Measurements from ENCODE around the gene TAAR1.
"Not testable (repeated sequence)": the region's sequence is repeated elsewhere in the genome, so short reads cannot be mapped to it uniquely, and the experiment has no call there.

TAAR1 gene

GRCh38 chr6:132659082-132659481 lies at the start of gene TAAR1:
TAAR1 (minus strand) TSS chr6:132659182; CDS start chr6:132646003, 13,179 bp downstream.
- no peak for FAIRE-seq
- no peak for TF ChIP-seq POLR2A (IDR thresholded peaks at IDR 0.05; ENCODE audit: low read depth, low read length)
- no peak for DNase-seq (ENCODE audit: insufficient read length, low spot score)

- no peak for TF ChIP-seq POLR2A (IDR thresholded peaks at IDR 0.05; ENCODE audit: low read depth, low read length)
- DNase-seq (ENCODE audit: insufficient read length, low spot score) (no peak), FAIRE-seq (no peak)
These were observed 49.8 kb upstream of the TAAR1 start for GRCh38 chr6:132708771-132709170.

GRCh38 chr6:132708002-132708401 lies 49.0 kb upstream of the TAAR1 start:
- DNase-seq (ENCODE audit: insufficient read length, low spot score) = no peak
- no peak for TF ChIP-seq POLR2A (IDR thresholded peaks at IDR 0.05; ENCODE audit: low read depth, low read length)
- FAIRE-seq = no peak

- not testable (repeated sequence) for FAIRE-seq; DNase-seq (ENCODE audit: insufficient read length, low spot score)
These were observed 47.8 kb upstream of the TAAR1 start for GRCh38 chr6:132706756-132707155.

GRCh38 chr6:132703936-132704335 lies 45.0 kb upstream of the TAAR1 start:
- TF ChIP-seq POLR2A (IDR thresholded peaks at IDR 0.05; ENCODE audit: low read depth, low read length) = no peak
- FAIRE-seq = no peak
- no peak for DNase-seq (ENCODE audit: insufficient read length, low spot score)

- no peak for TF ChIP-seq POLR2A (IDR thresholded peaks at IDR 0.05; ENCODE audit: low read depth, low read length)
- no peak for FAIRE-seq
- no peak for DNase-seq (ENCODE audit: insufficient read length, low spot score)
These were observed 39.6 kb upstream of the TAAR1 start for GRCh38 chr6:132698608-132699007.

GRCh38 chr6:132695773-132696172 lies 36.8 kb upstream of the TAAR1 start:
- FAIRE-seq (no peak), DNase-seq (ENCODE audit: insufficient read length, low spot score) (no peak)
- TF ChIP-seq POLR2A (IDR thresholded peaks at IDR 0.05; ENCODE audit: low read depth, low read length) = no peak

- TF ChIP-seq POLR2A (IDR thresholded peaks at IDR 0.05; ENCODE audit: low read depth, low read length) = no peak
- FAIRE-seq (no peak), DNase-seq (ENCODE audit: insufficient read length, low spot score) (no peak)
These were observed 34.5 kb upstream of the TAAR1 start for GRCh38 chr6:132693478-132693877.

- no peak for DNase-seq (ENCODE audit: insufficient read length, low spot score)
- no peak for TF ChIP-seq POLR2A (IDR thresholded peaks at IDR 0.05; ENCODE audit: low read depth, low read length)
- FAIRE-seq = no peak
These were observed 31.7 kb upstream of the TAAR1 start for GRCh38 chr6:132690678-132691077.

- no peak for TF ChIP-seq POLR2A (IDR thresholded peaks at IDR 0.05; ENCODE audit: low read depth, low read length)
- peak; percentile 50 for FAIRE-seq
- DNase-seq (ENCODE audit: insufficient read length, low spot score) = peak; percentile 7
These were observed 28.3 kb upstream of the TAAR1 start for GRCh38 chr6:132687306-132687705.

- FAIRE-seq = no peak
- no peak for TF ChIP-seq POLR2A (IDR thresholded peaks at IDR 0.05; ENCODE audit: low read depth, low read length)
- DNase-seq (ENCODE audit: insufficient read length, low spot score) = no peak
These were observed 27.5 kb upstream of the TAAR1 start for GRCh38 chr6:132686531-132686930.

GRCh38 chr6:132685009-132685408 lies 26.0 kb upstream of the TAAR1 start:
- FAIRE-seq (no peak), DNase-seq (ENCODE audit: insufficient read length, low spot score) (no peak)
- no peak for TF ChIP-seq POLR2A (IDR thresholded peaks at IDR 0.05; ENCODE audit: low read depth, low read length)

- TF ChIP-seq POLR2A (IDR thresholded peaks at IDR 0.05; ENCODE audit: low read depth, low read length) = no peak
- FAIRE-seq = no peak
These were observed 25.3 kb upstream of the TAAR1 start for GRCh38 chr6:132684272-132684671.

GRCh38 chr6:132683543-132683942 lies 24.6 kb upstream of the TAAR1 start:
- FAIRE-seq (no peak), DNase-seq (ENCODE audit: insufficient read length, low spot score) (no peak)
- TF ChIP-seq POLR2A (IDR thresholded peaks at IDR 0.05; ENCODE audit: low read depth, low read length) = no peak

More at GRCh38 chr6:132684272-132684671, 25.3 kb upstream of the TAAR1 start:
- no peak for DNase-seq (ENCODE audit: insufficient read length, low spot score)

GRCh38 chr6:132679094-132679493 lies 20.1 kb upstream of the TAAR1 start:
- not testable (repeated sequence) for FAIRE-seq; DNase-seq (ENCODE audit: insufficient read length, low spot score)

- TF ChIP-seq POLR2A (IDR thresholded peaks at IDR 0.05; ENCODE audit: low read depth, low read length) = no peak
- DNase-seq (ENCODE audit: insufficient read length, low spot score) = no peak
- FAIRE-seq = no peak
These were observed 16.8 kb upstream of the TAAR1 start for GRCh38 chr6:132675749-132676148.
